A673 (cell line): ENCODE results near the gene VTA1.

Source experiments
- CTCF ChIP-seq: fragments of 300-800, 200-600 bp; sonication (generic); conservative IDR thresholded peaks from 2 replicates; pipeline ENCODE4 v1.5.1; 2017; ENCODE audit warnings: low read depth, mild to moderate bottlenecking, antibody characterized with exemption, low read length, moderate library complexity, mixed read lengths
- EZH2 ChIP-seq: fragments of 200-600 bp; sonication (generic); IDR thresholded peaks from 2 replicates; pipeline ENCODE4 v1.6.1; 2017; ENCODE audit warnings: borderline replicate concordance, low read depth, mild to moderate bottlenecking, mixed read lengths, antibody characterized with exemption, low read length; ENCODE audit not compliant: poor library complexity, severe bottlenecking

DNA sequence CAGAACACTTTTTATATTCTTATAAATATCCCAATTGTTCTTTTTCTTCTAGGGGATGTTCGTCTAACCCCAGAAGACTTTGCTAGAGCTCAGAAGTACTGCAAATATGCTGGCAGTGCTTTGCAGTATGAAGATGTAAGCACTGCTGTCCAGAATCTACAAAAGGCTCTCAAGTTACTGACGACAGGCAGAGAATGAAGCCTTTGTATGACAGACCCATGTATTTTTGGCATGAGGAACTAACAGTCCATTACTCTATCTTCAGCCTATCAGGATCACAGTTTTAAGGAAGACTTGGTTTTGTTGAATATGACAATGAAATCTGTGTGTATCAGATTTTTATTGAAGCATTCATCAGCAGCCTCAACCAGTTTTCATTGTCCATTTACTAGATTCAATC lies 71.4 kb downstream of the VTA1 start:
- TF ChIP-seq CTCF (no peak), EZH2 (no peak)
